Body of pancreas (tissue), 4 donors: Measurements from ENCODE around the gene RHBDL1.

ENCODE experiments used
- POLR2A ChIP-seq, 3 donors: fragments of 450-650 bp; IDR thresholded peaks; one replicate each; pipeline ENCODE4 v1.6.1; 2016; ENCODE audit warnings: antibody characterized with exemption in 3 of 3, mild to moderate bottlenecking in 2 of 3
- TF ChIP-seq, protein P1 (sequence below), 7 experiments: fragments of 450-650 bp in 4 of 7; fragments of 200-600 bp in 3 of 7; sonication (generic) in 3 of 7; IDR thresholded peaks; one replicate each; pipeline ENCODE4 v1.5.1; 2016 to 2019; ENCODE audit warnings: antibody characterized with exemption in 7 of 7

DNA sequence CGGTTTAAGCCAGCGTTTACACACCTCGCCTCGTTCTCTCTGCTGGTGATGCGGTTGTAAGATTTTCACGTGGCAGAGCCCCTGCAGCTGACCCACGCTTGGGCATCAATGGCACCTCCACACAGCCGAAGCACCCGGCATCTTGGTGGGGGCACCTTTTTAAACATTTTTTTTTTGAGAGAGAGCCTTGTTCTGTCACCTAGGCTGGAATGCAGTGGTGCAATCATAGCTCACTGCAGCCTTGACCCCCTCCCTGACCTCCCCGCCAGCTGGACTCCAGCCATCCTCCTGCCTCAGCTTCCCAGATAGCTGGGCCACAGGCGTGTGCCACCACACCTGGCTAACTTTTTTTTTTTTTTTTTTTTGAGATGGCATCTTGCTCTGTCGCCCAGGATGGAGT lies 21.4 kb upstream of the RHBDL1 start:
- TF ChIP-seq, protein P1, sequence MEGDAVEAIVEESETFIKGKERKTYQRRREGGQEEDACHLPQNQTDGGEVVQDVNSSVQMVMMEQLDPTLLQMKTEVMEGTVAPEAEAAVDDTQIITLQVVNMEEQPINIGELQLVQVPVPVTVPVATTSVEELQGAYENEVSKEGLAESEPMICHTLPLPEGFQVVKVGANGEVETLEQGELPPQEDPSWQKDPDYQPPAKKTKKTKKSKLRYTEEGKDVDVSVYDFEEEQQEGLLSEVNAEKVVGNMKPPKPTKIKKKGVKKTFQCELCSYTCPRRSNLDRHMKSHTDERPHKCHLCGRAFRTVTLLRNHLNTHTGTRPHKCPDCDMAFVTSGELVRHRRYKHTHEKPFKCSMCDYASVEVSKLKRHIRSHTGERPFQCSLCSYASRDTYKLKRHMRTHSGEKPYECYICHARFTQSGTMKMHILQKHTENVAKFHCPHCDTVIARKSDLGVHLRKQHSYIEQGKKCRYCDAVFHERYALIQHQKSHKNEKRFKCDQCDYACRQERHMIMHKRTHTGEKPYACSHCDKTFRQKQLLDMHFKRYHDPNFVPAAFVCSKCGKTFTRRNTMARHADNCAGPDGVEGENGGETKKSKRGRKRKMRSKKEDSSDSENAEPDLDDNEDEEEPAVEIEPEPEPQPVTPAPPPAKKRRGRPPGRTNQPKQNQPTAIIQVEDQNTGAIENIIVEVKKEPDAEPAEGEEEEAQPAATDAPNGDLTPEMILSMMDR (IDR thresholded peaks at IDR 0.05) = no peak
- no peak for TF ChIP-seq POLR2A (IDR thresholded peaks at IDR 0.05)
